ENCODE results near the gene MPP2.
"Not testable (repeated sequence)": the region's sequence is repeated elsewhere in the genome, so short reads cannot be mapped to it uniquely, and the experiment has no call there.

Gene MPP2

GRCh38 chr17:43927929-43928328 lies 20.6 kb upstream of the MPP2 start:
- FAIRE-seq = not testable (repeated sequence)

GRCh38 chr17:43927060-43927864 lies 19.9 kb upstream of the MPP2 start:
- FAIRE-seq = no peak

GRCh38 chr17:43924558-43924957 lies 17.2 kb upstream of the MPP2 start:
- FAIRE-seq = no peak

GRCh38 chr17:43920500-43921095 lies 13.3 kb upstream of the MPP2 start:
- FAIRE-seq = no peak

- FAIRE-seq = no peak
These were observed 10.7 kb upstream of the MPP2 start for GRCh38 chr17:43918026-43918389.

- no peak for FAIRE-seq
These were observed 10.2 kb upstream of the MPP2 start for GRCh38 chr17:43917348-43918025.

- no peak for FAIRE-seq
These were observed 9.6 kb upstream of the MPP2 start for GRCh38 chr17:43917016-43917347.

- FAIRE-seq = no peak
These were observed 9.0 kb upstream of the MPP2 start for GRCh38 chr17:43916385-43916784.

- no peak for FAIRE-seq
These were observed 8.2 kb upstream of the MPP2 start for GRCh38 chr17:43915559-43915958.

GRCh38 chr17:43914451-43914850 lies 7.1 kb upstream of the MPP2 start:
- no peak for FAIRE-seq

- FAIRE-seq = no peak
These were observed 6.2 kb upstream of the MPP2 start for GRCh38 chr17:43913584-43913983.

GRCh38 chr17:43912635-43913304 lies 5.4 kb upstream of the MPP2 start:
- no peak for FAIRE-seq

- FAIRE-seq = no peak
These were observed 4.6 kb upstream of the MPP2 start for GRCh38 chr17:43911904-43912303.

- no peak for FAIRE-seq
These were observed 2.3 kb upstream of the MPP2 start for GRCh38 chr17:43909537-43910231.

- no peak for FAIRE-seq
These were observed 824 bp upstream of the MPP2 start for GRCh38 chr17:43907998-43908721.

- no peak for FAIRE-seq
These were observed 348 bp downstream of the MPP2 start for GRCh38 chr17:43906951-43907424.

- no peak for FAIRE-seq
These were observed 1.1 kb downstream of the MPP2 start for GRCh38 chr17:43905985-43906852.

GRCh38 chr17:43905400-43905984 lies 1.8 kb downstream of the MPP2 start:
- FAIRE-seq = no peak

GRCh38 chr17:43901861-43902589 lies 5.3 kb downstream of the MPP2 start:
- no peak for FAIRE-seq
